ENCODE measurements around the gene TEDC1. TPM values are rescaled to one million over a fixed set of nuclear protein-coding genes. Genes with fewer than 3 reads are reported as not detected.

The TEDC1 gene
- total RNA-seq, 4 donors from 2014 or later, result 0.51 to 11.0 (median 9.4) TPM; not detected in 1

- no peaks in the 10 kb centered on the region for H3K36me3 ChIP-seq
- no peak for TF ChIP-seq POLR2A (IDR thresholded peaks at IDR 0.05)
- TF ChIP-seq CTCF (IDR thresholded peaks at IDR 0.05), result no peak
- intact Hi-C loops (cut with DNase I; ENCODE audit: low total_unique reads), result no loop called here
- H3K27ac ChIP-seq, result peak overlapping the region; percentile 92 to 96
- H3K4me3 ChIP-seq, result peak overlapping the region in 1 of 2 donors; percentile 56
- H3K4me1 ChIP-seq, result peaks cover 0 to 36% of the 10 kb centered on the region in 2 donors
- H3K9me3 ChIP-seq, result no peaks in the 10 kb centered on the region
- DNase-seq, result peak in 1 of 2 donors; percentile 39
- peaks cover 0 to 5% of the 10 kb centered on the region in 2 donors for H3K27me3 ChIP-seq
Observed at GRCh38 chr14:105488781-105489541, 2.1 kb upstream of the TEDC1 start.

DNA sequence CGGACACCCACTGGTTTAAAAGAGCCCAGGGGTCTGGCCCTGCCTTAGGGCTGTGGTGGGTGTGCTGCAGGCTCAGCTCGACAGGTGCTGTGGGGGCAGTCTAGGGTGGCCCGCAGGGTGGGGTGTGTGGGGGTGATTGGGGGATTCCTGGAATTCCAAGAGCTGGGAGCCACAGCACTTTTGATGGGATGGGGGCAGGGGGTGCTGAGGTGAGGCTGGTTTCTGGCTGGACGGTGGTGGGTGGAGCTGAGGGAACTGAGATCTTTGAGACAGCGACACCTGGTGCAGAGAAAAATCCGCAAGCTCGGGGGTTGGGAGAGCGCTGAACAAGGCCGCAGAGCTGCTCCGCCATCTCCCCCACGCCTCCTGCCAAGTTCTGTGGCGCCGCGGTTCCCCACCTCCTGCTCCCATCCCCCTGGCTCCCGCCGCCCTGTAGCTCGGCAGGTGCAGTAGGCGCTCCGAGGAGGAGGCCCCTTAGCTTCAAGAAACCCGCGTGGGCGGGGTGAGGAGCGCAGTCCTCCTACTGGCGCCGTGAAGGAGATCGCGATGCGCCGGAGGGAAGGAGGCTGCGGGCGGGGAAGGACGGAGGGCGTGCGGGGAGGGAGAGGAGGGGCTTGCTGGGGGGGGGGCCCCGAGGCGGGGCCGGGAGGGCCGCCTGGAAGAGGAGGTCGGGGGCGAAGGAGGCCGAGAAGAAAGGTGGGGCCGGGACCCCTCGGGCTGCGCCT is 1.3 kb upstream of the TEDC1 start:
- no peaks in the 10 kb centered on the region for H3K9me3 ChIP-seq
- intact Hi-C loops (cut with DNase I; ENCODE audit: low total_unique reads), result no loop called here
- H3K27me3 ChIP-seq, result peaks cover 0 to 5% of the 10 kb centered on the region in 2 donors
- DNase-seq, result peak; percentile 86 to 89
- no peaks in the 10 kb centered on the region for H3K36me3 ChIP-seq
- H3K27ac ChIP-seq, result peak overlapping the region; percentile 92 to 96
- peak; percentile 61 to 80 (median 76) for TF ChIP-seq CTCF (IDR thresholded peaks at IDR 0.05)
- TF ChIP-seq POLR2A (IDR thresholded peaks at IDR 0.05), result peak in 1 of 2 donors; percentile 44
- peak overlapping the region; percentile 47 to 56 for H3K4me3 ChIP-seq
- peaks cover 0 to 28% of the 10 kb centered on the region in 2 donors for H3K4me1 ChIP-seq

DNA sequence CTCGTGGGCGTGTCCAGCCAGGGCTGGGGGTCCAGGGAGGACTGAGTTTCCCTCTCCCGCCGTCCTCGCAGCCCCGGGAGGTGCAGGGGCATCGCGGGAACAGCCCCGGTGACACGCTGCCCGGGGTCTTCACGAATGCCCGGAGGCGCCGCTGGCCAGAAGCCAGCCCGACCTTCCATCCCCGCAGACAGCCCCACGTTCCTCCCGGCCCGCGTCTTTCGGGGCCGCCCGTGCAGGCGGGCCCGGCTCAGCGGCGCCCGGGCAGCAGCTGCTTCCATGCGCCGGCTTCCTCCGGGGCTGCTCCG is 827 bp upstream of the TEDC1 start:
- no peaks in the 10 kb centered on the region for H3K36me3 ChIP-seq
- H3K27ac ChIP-seq, result peak overlapping the region; percentile 92 to 96
- peaks cover 0 to 25% of the 10 kb centered on the region in 2 donors for H3K4me1 ChIP-seq
- intact Hi-C loops (cut with DNase I; ENCODE audit: low total_unique reads), result no loop called here
- DNase-seq, result peak in 1 of 2 donors; percentile 62
- H3K4me3 ChIP-seq, result peak overlapping the region; percentile 47 to 56
- no peak for TF ChIP-seq CTCF (IDR thresholded peaks at IDR 0.05)
- no peak for TF ChIP-seq POLR2A (IDR thresholded peaks at IDR 0.05)
- H3K9me3 ChIP-seq, result no peaks in the 10 kb centered on the region
- peaks cover 0 to 5% of the 10 kb centered on the region in 2 donors for H3K27me3 ChIP-seq

- Histone ChIP-seq H3K4me1 (peaks cover 0 to 14% of the 10 kb centered on the region in 2 donors), H3K27ac (peak overlapping the region; percentile 56 to 85), H3K36me3 (no peaks in the 10 kb centered on the region), H3K27me3 (no peaks in the 10 kb centered on the region), H3K9me3 (no peaks in the 10 kb centered on the region), H3K4me3 (peak overlapping the region; percentile 30 to 72)
- intact Hi-C loops (cut with DNase I; ENCODE audit: low total_unique reads), result no loop called here
- DNase-seq, result peak; percentile 73 to 74
- TF ChIP-seq CTCF (IDR thresholded peaks at IDR 0.05) (no peak), POLR2A (IDR thresholded peaks at IDR 0.05) (peak; percentile 0 to 15)
Observed at GRCh38 chr14:105491366-105491973, 424 bp downstream of the TEDC1 start.
